Stimulated activated naive CD8-positive, alpha-beta T cell treated with anti-CD3 and anti-CD28 coated beads, Interleukin-15, amount 100 ng/mL, for 72 hours (primary cell): ENCODE measurements around the gene KLHL29.
A peak's percentile ranks its signal among the peaks of the same experiment; 100 is the strongest.

ENCODE experiments used
- ATAC-seq: fragments of 150-1000 bp; cut with Tn5 transposase; 2 replicates; pipeline ENCODE4 v1.10.0; 2021; ENCODE audit warnings: mild to moderate bottlenecking, moderate library complexity
- DNase-seq, 2 donors: peaks; one replicate each; pipeline ENCODE4 v3.0.0; 2021 to 2022
- H3K27ac Mint-ChIP-seq, 2 donors: one replicate each; pipeline ENCODE4 v1.8.0; 2022; ENCODE audit warnings: mild to moderate bottlenecking in 2 of 2, mixed read lengths in 2 of 2, moderate library complexity in 2 of 2
- H3K27me3 Mint-ChIP-seq: one replicate; pipeline ENCODE4 v1.8.0; 2022; ENCODE audit warnings: mixed read lengths
- H3K4me1 Mint-ChIP-seq: one replicate; pipeline ENCODE4 v1.8.0; 2022; ENCODE audit warnings: mild to moderate bottlenecking, mixed read lengths
- H3K4me3 Mint-ChIP-seq, 2 donors: one replicate each; pipeline ENCODE4 v1.8.0; 2022; ENCODE audit warnings: mild to moderate bottlenecking in 2 of 2, mixed read lengths in 2 of 2, moderate library complexity in 1 of 2
- H3K9me3 Mint-ChIP-seq, 2 donors: one replicate each; pipeline ENCODE4 v1.8.0; 2022; ENCODE audit warnings: mixed read lengths in 2 of 2

The KLHL29 gene

DNA sequence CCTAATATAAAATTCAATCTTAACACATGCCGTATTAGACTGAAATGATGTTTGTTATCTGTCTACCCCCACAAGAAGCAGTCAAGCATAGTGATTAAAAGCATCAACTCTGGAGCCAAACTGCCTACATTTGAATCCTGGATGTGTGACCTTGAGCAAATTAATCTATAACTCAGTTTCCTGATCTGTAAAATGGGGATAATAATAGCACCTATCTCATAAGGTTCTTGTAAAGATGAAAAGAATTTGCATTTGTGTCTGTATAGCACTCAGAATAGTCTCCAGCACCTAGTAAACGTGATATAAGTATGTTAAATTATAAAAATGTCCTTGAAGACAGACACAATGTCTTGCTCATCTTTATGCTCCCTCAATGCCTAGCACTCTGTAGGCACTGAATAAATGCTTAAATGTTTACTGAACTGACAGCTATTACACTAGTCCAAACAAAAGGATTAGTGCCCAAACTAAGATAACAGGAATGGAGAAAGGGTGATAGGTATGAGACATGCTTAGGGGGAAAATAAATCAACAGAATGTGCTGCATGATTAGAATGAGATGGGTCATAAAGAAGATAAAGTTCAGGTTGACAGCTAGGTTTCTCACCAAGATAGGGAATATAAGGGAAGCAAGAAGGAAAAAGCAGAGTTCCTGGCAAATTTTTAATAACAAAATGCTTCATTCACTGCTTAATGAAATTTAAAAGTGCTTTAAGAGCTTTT is 361.3 kb downstream of the KLHL29 start:
- Mint-ChIP-seq H3K4me1 (no peaks in the 10 kb centered on the region), H3K27me3 (no peaks in the 10 kb centered on the region), H3K9me3 (no peaks in the 10 kb centered on the region), H3K27ac (no peak overlapping the region), H3K4me3 (no peak overlapping the region)
- DNase-seq (no peak), ATAC-seq (no peak)

DNA sequence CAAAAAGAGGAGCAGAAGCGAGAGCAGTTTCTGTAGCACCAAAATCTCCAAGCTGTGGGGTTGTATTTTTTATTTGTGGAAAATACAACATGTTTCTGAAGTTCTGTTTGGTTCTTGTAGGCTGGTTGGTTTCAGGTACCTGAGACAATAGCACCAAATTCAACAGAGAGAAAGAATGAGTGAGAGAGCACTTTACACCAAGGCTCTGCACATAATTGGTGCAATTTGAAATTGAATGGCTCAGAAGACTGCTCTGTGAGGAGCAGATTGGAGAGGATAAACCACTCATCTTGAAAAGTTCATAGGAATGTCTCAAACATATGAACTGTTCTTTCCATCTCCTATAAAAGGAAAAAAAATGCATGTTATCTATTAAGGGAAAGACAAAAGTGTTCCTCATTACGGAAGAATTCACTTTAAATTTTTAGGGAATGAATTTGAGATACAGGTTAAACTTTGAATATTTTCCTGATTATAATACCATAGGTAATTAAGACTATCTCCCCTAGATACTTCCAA is 366.8 kb downstream of the KLHL29 start:
- no peak overlapping the region for H3K27ac Mint-ChIP-seq
- no peaks in the 10 kb centered on the region for H3K27me3 Mint-ChIP-seq
- H3K4me3 Mint-ChIP-seq, result no peak overlapping the region
- no peaks in the 10 kb centered on the region for H3K4me1 Mint-ChIP-seq
- ATAC-seq, result no peak
- H3K9me3 Mint-ChIP-seq, result no peaks in the 10 kb centered on the region
- DNase-seq, result no peak

DNA sequence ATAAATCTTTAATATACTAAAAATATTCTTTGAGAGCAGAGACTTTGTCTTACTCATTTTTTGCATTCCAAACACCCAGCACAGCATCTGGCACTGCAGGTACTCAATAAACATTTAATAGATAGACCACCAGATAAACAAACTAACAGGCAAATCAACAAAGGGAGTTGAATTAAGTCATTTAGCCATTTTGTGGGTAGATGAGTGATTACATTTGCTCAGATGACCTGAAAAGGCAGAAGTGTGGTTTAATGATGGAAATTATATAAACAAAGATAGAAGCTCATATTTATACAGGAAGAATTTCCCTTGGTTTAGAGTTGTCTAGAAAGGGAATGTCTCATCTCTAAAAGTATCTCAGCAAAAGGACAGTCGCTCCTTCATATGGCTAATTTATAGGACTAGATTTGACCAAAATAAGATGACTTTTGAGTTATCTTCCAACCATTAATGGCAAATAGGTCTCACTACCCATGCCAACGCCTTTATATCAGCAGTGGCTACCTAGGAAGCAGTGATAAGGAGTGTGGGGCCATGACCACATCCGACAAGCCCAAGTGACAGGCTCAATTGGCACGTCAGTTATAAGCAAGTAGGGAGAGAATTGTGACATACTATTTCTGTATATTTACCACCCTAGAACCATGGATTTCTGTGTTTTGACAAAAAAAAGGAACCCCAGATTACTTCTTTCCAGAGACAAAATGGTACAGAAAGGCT is 368.5 kb downstream of the KLHL29 start:
- Mint-ChIP-seq H3K4me1 (no peaks in the 10 kb centered on the region), H3K4me3 (no peak overlapping the region), H3K27me3 (no peaks in the 10 kb centered on the region), H3K27ac (no peak overlapping the region), H3K9me3 (no peaks in the 10 kb centered on the region)
- DNase-seq (no peak), ATAC-seq (no peak)

DNA sequence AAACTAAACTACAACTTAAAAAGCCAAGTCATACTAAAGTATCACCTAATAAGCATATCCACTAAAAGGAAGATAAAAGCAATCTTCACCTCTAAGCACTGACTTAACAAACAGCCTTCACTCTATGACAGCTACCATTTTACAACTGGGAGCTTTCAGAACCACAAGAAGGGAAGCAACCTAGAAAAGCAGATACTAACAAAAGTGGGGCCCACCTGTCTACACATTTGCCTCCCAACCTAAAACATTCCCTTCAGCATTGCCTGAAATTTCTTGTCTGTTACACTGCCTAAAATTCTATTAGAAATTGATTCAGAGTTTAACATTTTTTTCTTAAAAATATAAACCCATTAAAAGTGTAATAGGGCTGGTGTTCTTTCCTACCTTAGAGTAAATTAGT is 370.0 kb downstream of the KLHL29 start:
- H3K27ac Mint-ChIP-seq, result no peak overlapping the region
- no peaks in the 10 kb centered on the region for H3K4me1 Mint-ChIP-seq
- no peak for ATAC-seq
- no peaks in the 10 kb centered on the region for H3K9me3 Mint-ChIP-seq
- H3K27me3 Mint-ChIP-seq, result no peaks in the 10 kb centered on the region
- no peak for DNase-seq
- no peak overlapping the region for H3K4me3 Mint-ChIP-seq

DNA sequence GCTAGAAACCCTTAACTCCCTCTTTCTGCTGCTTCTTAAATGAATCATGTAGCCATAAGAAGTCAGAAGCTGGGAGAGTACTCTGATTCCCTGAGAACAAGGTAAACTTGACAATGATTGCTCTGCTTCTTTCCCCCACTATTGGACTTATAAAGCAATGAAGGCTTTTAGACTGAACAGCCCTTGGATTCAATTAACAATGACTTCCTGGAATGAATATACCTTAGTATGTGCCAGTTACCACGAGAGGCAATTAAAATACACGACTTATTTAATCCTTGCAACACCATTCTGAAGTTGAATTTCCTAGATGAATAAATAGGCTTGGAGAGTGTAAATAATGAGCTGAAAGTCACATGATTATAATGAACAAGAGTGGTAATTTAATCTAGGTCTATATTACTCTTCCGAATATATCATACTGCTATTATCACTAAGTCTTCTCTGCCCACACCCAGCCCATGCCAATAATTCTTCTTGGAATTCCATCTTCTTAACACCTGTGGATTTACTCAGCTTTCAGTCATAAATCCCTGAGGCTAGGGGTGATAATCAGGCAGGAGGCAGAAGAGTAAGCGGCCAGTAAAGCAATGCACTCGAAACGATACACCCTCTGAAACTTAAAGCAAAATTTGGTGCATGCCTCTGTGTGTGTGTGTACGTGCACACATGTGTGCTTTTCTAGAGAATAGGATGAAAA is 371.8 kb downstream of the KLHL29 start:
- Mint-ChIP-seq H3K4me3 (no peak overlapping the region), H3K4me1 (no peaks in the 10 kb centered on the region), H3K27ac (no peak overlapping the region), H3K9me3 (no peaks in the 10 kb centered on the region), H3K27me3 (no peaks in the 10 kb centered on the region)
- no peak for DNase-seq
- no peak for ATAC-seq

DNA sequence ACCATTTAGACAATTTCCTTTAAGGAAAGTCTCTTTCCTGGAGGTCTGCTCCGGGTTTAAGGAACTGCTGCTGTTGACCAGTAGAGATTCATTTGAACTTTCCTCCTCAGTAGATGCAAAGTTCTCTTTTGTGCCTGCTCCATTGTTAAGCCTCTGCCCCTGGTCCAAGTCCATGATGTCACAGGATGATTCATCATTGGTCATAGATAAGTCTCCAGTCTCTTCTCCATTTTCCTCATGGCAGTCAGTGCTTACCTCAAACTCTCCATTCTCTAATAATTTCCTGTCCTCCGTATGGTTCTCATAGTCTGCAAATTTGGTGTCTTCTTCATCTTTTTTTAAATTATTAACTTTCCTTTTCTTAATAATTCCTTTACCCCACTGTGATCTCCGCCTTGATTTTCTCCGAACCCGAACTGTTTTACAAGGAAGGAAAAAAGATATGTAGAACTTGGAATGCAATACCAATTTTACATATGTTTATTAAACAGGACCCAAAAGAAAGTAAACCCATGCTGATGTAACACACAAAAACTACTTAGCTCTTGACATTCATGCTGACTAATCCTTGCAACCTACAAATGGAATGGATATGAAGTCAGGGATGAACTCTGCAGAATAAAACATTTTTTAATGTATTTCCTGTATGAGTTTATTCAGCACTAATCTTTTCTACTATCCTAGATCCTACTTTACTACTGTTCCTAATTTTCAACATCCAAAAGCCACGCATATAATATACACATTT is 372.9 kb downstream of the KLHL29 start:
- Mint-ChIP-seq H3K9me3 (no peaks in the 10 kb centered on the region), H3K27ac (peak overlapping the region in 1 of 2 donors; percentile 71), H3K4me3 (no peak overlapping the region), H3K27me3 (no peaks in the 10 kb centered on the region), H3K4me1 (no peaks in the 10 kb centered on the region)
- DNase-seq (no peak), ATAC-seq (no peak)
